Measurements from ENCODE around the gene PTPDC1.
"Not testable (repeated sequence)": the region's sequence is repeated elsewhere in the genome, so short reads cannot be mapped to it uniquely, and the experiment has no call there.

The PTPDC1 gene

DNA sequence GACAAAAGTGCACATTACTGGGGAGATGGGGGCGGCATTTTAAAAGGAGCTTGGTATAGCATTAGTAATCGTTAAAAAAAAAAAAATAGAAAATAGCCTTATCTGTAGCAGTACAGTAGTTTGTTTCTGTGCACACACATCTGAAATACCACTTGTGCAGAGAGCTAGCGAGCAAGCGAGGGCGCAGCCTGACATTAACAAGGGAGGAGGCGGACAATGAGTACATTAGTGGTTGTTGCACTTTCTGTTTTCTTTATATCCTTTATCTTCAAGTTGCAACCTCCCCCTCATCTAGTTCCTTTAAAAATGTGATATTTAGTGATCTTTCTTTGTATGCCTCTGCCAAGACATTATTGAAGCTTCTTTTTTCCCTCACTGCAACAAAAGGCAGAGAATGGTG, 880 bp upstream of the PTPDC1 start:
- no peaks in the 10 kb centered on the region for H3K36me3 ChIP-seq (ENCODE audit: insufficient read depth, low read length)
- TF ChIP-seq POLR2AphosphoS5 (IDR thresholded peaks at IDR 0.05; ENCODE audit: borderline replicate concordance, low read depth, low read length) (no peak), FOXP2 (optimal IDR thresholded peaks at IDR 0.05; ENCODE audit: control extremely low read depth, extremely low read length, insufficient read depth) (no peak), EZH2 (IDR thresholded peaks at IDR 0.05) (no peak)

DNA sequence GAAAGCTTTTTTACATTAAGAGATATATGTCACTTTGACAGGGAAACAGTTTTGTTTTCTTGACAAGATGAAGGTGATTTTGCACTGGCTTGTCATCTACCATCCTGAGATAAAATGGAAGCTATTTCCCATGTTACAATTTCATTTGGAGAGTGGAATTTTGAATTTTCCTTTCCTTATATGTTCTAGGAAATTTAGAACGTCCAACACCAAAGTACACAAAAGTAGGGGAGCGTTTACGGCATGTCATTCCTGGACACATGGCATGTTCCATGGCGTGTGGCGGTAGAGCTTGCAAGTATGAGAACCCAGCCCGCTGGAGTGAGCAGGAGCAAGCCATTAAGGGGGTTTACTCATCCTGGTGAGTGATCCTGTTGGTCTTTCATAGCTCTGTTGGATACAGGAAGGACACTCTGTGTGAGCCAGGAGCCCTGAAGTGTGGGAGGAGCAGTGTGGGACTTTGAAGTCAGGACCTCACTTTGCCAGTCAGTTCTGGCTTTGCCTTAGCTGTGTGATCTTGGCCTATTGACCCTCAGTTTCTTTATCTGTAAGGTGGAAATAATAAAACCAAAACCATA, 887 bp downstream of the PTPDC1 start:
- Histone ChIP-seq H3K4me3 (no peak overlapping the region), H3K9me3 (ENCODE audit: low read depth, low read length) (no peaks in the 10 kb centered on the region), H3K36me3 (ENCODE audit: insufficient read depth, low read length) (no peaks in the 10 kb centered on the region), H3K9ac (ENCODE audit: insufficient read length) (no peak overlapping the region), H3K27ac (no peak overlapping the region)
- TF ChIP-seq EZH2 (IDR thresholded peaks at IDR 0.05): no peak
- no peak for TF ChIP-seq POLR2AphosphoS5 (IDR thresholded peaks at IDR 0.05; ENCODE audit: borderline replicate concordance, low read depth, low read length)
- no peak for TF ChIP-seq FOXP2 (optimal IDR thresholded peaks at IDR 0.05; ENCODE audit: control extremely low read depth, extremely low read length, insufficient read depth)
- DNase-seq (ENCODE audit: low read depth, low spot score): no peak

More for the DNA sequence above, 880 bp upstream of the PTPDC1 start:
- Histone ChIP-seq H3K27ac (no peak overlapping the region), H3K9ac (ENCODE audit: insufficient read length) (no peak overlapping the region), H3K9me3 (ENCODE audit: low read depth, low read length) (no peaks in the 10 kb centered on the region), H3K4me3 (no peak overlapping the region)
- no peak for DNase-seq (ENCODE audit: low read depth, low spot score)

GRCh38 chr9:94086486-94087345, 2.5 kb downstream of the PTPDC1 start:
- DNase-seq (ENCODE audit: low read depth, low spot score): no peak
- Histone ChIP-seq H3K9me3 (ENCODE audit: low read depth, low read length) (no peaks in the 10 kb centered on the region), H3K4me3 (no peak overlapping the region), H3K36me3 (ENCODE audit: insufficient read depth, low read length) (no peaks in the 10 kb centered on the region), H3K27ac (no peak overlapping the region), H3K9ac (ENCODE audit: insufficient read length) (no peak overlapping the region)
- TF ChIP-seq POLR2AphosphoS5 (IDR thresholded peaks at IDR 0.05; ENCODE audit: borderline replicate concordance, low read depth, low read length) (no peak), FOXP2 (optimal IDR thresholded peaks at IDR 0.05; ENCODE audit: control extremely low read depth, extremely low read length, insufficient read depth) (no peak), EZH2 (IDR thresholded peaks at IDR 0.05) (no peak)

GRCh38 chr9:94094219-94095145, 10.2 kb downstream of the PTPDC1 start:
- not testable (repeated sequence) for H3K27ac ChIP-seq; H3K9me3 ChIP-seq (ENCODE audit: low read depth, low read length); H3K9ac ChIP-seq (ENCODE audit: insufficient read length); DNase-seq (ENCODE audit: low read depth, low spot score); H3K4me3 ChIP-seq; H3K36me3 ChIP-seq (ENCODE audit: insufficient read depth, low read length)

DNA sequence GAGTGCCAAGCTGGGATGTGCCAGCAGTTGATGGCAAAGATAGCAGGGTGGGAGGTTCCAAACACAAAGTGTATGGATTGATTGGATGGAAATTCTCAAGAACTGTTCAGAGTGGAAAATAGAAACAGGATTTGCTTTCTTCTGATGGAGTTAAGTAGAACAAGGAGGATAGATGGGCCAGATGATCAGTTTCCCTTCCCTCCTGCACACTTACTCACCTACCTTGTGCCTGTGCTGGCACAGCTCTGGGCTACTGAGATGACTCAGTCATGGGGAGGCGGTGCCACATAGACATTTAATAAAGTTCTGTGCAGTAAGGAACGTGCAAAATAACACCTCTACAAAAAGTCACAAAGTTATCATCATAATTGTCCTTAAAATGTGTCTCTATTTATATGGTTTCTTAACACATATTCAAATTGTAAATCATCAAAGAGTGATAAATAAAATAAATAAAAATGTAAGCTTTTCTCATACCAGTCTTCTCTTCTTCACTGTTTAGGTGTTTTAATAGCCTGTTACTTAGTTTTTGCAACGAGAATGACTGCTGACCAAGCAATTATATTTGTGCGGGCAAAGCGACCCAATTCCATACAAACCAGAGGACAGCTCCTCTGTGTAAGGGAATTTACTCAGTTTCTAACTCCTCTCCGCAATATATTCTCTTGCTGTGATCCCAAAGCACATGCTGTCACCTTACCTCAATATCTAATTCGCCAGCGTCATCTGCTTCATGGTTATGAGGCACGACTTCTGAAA, 12.7 kb downstream of the PTPDC1 start:
- no peak overlapping the region for H3K27ac ChIP-seq

GRCh38 chr9:94097788-94098414, 13.6 kb downstream of the PTPDC1 start:
- Histone ChIP-seq H3K36me3 (ENCODE audit: insufficient read depth, low read length) (no peaks in the 10 kb centered on the region), H3K27ac (no peak overlapping the region), H3K9ac (ENCODE audit: insufficient read length) (no peak overlapping the region), H3K4me3 (no peak overlapping the region), H3K9me3 (ENCODE audit: low read depth, low read length) (no peaks in the 10 kb centered on the region)
- TF ChIP-seq EZH2 (IDR thresholded peaks at IDR 0.05) (no peak), FOXP2 (optimal IDR thresholded peaks at IDR 0.05; ENCODE audit: control extremely low read depth, extremely low read length, insufficient read depth) (no peak)
- no peak for DNase-seq (ENCODE audit: low read depth, low spot score)

More for the DNA sequence above, 12.7 kb downstream of the PTPDC1 start:
- H3K36me3 ChIP-seq (ENCODE audit: insufficient read depth, low read length): no peaks in the 10 kb centered on the region
- DNase-seq (ENCODE audit: low read depth, low spot score): no peak
- H3K9ac ChIP-seq (ENCODE audit: insufficient read length): no peak overlapping the region
- no peak for TF ChIP-seq FOXP2 (optimal IDR thresholded peaks at IDR 0.05; ENCODE audit: control extremely low read depth, extremely low read length, insufficient read depth)
- no peak for TF ChIP-seq EZH2 (IDR thresholded peaks at IDR 0.05)
- no peak for TF ChIP-seq POLR2AphosphoS5 (IDR thresholded peaks at IDR 0.05; ENCODE audit: borderline replicate concordance, low read depth, low read length)
- no peaks in the 10 kb centered on the region for H3K9me3 ChIP-seq (ENCODE audit: low read depth, low read length)
- no peak overlapping the region for H3K4me3 ChIP-seq

GRCh38 chr9:94100152-94100879, 16.1 kb downstream of the PTPDC1 start:
- Histone ChIP-seq H3K9me3 (ENCODE audit: low read depth, low read length) (no peaks in the 10 kb centered on the region), H3K36me3 (ENCODE audit: insufficient read depth, low read length) (no peaks in the 10 kb centered on the region), H3K9ac (ENCODE audit: insufficient read length) (no peak overlapping the region), H3K4me3 (no peak overlapping the region), H3K27ac (no peak overlapping the region)
- no peak for DNase-seq (ENCODE audit: low read depth, low spot score)
- TF ChIP-seq EZH2 (IDR thresholded peaks at IDR 0.05) (no peak), POLR2AphosphoS5 (IDR thresholded peaks at IDR 0.05; ENCODE audit: borderline replicate concordance, low read depth, low read length) (no peak), FOXP2 (optimal IDR thresholded peaks at IDR 0.05; ENCODE audit: control extremely low read depth, extremely low read length, insufficient read depth) (no peak)

Data from SK-N-MC (cell line).